ENCODE data around the gene QPCT. TPM values are rescaled to one million over a fixed set of nuclear protein-coding genes. Genes with fewer than 3 reads are reported as not detected.

QPCT gene
- total RNA-seq, 2 experiments from 2014 or later, result 2.5 to 3.0 TPM

DNA sequence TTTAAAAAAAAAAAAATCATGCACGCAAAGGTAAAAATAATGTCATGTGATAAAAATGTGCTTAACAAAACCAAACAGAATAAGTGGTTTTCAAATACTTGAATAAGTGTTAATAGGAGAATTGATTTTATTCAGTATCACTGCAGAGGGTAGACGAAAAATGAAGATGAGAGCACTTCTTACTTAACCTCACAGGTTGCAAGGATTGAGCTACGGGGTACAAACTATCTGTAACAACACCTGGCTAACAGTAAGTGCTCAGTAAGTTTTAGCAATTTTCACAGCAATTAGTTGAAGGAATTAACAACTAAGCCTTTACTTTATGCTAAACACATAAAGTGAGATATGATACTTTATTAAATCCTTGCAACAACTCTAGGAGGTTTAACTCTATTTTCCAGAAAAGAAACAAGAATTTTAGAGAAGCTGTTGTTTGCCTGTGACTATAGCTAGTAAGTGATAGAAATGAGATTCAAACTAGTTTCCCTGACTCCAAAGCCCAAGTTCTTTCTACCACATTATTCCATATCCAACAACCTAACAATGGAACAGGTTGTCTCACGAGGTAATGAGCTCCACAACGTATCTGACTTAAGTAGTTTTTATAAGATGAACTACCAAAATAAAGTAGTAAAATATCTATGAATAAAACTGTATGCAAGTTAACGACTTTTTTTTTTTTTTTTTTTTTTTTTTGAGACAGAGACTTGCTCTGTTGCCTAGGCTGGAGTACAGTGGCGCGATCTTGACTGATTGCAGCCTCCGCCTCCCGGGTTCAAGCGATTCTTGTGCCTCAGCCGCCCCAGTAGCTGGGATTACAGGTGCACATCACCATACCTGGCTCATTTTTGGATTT, 24.4 kb upstream of the QPCT start:
- Mint-ChIP-seq H3K27me3 (no peaks in the 10 kb centered on the region), H3K27ac (no peak overlapping the region), H3K4me3 (no peak overlapping the region), H3K9me3 (no peaks in the 10 kb centered on the region), H3K36me3 (peaks cover 39% of the 10 kb centered on the region), H3K4me1 (peaks cover 58% of the 10 kb centered on the region)
- no peak for DNase-seq

DNA sequence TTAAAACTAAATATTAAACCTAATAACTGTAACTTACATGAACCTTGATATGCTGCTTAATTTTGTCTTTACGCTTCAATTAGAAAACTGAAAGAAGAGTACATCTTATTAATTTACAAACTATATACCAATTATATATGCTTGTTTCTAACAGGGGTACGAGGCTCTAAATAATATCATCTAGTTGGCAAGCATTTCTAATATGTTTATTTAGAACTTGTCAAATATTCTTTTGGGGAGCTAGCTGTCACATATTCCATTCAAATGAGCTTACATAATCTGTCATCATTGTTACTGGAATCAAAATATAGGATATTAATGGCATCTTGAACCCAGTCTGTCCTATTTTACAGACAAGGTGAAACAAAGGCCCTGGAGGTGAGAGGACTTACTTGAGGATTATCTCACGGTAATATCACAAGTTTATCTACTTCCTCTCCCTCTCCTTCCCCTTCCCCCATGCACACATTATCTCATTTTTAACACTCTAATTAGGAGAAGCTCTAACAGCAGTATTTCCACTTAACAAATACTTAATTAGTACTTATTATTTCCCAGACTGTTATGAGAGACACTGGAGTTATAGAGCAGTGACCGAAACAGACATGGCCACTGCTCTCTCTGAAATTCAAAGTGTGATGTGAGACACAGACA, 23.3 kb upstream of the QPCT start:
- no peak for DNase-seq
- peaks cover 58% of the 10 kb centered on the region for H3K4me1 Mint-ChIP-seq
- H3K9me3 Mint-ChIP-seq, result no peaks in the 10 kb centered on the region
- peaks cover 34% of the 10 kb centered on the region for H3K36me3 Mint-ChIP-seq
- no peak overlapping the region for H3K27ac Mint-ChIP-seq
- H3K4me3 Mint-ChIP-seq, result peak overlapping the region; percentile 1
- peaks cover 7% of the 10 kb centered on the region for H3K27me3 Mint-ChIP-seq

DNA sequence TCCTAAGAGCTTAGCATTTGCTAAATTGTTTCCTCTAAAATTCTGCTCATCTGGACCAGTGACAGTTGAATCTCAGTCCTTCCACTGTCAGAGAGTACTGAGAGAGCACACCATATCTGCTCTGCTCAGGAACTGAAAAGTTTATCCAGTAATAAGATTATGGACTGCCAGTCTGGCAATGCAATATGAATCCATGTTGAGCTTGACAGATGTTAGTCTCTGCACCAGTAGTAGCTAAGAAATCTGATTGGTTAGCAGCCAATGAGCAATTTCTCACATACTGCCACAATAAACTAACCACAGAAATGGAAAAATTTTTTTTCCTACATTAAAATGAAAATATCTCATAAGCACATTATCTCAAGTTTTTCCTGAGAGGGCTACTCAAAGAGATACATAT, 22.1 kb upstream of the QPCT start:
- peaks cover 27% of the 10 kb centered on the region for H3K36me3 Mint-ChIP-seq
- H3K9me3 Mint-ChIP-seq, result no peaks in the 10 kb centered on the region
- peaks cover 17% of the 10 kb centered on the region for H3K27me3 Mint-ChIP-seq
- H3K4me1 Mint-ChIP-seq, result peaks cover 52% of the 10 kb centered on the region
- no peak for DNase-seq
- H3K4me3 Mint-ChIP-seq, result peak overlapping the region; percentile 86
- H3K27ac Mint-ChIP-seq, result peak overlapping the region; percentile 54

DNA sequence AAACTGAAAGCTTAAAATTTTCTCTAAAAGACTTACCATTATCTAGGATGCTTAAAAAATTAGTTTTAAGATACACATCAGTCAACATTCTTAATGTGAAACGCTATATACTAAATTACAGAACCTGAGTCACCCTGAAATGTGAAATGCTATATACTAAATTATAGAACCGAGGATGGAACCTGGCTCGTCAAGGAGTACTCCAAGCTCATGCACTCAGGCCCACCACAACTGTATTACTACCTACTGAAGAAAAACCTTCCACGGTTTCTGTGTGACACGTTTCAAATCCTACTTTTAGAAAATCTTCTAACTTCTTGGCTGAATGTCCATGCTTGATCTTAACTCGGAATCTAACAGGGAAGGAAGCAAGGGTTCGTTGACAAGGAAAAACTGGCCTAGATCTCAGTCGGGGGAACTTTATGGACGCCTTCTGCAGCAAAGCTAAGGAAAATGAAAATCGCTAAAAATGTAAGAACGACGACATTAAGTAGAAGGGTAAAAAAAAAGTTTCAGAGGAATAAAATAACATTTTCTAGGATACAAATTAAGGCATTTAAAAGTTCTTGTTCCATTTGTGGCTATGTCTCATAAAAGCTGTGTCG, 21.2 kb upstream of the QPCT start:
- peak overlapping the region; percentile 96 for H3K27ac Mint-ChIP-seq
- H3K9me3 Mint-ChIP-seq, result no peaks in the 10 kb centered on the region
- H3K4me3 Mint-ChIP-seq, result peak overlapping the region; percentile 86
- H3K4me1 Mint-ChIP-seq, result peaks cover 43% of the 10 kb centered on the region
- H3K27me3 Mint-ChIP-seq, result peaks cover 17% of the 10 kb centered on the region
- H3K36me3 Mint-ChIP-seq, result peaks cover 19% of the 10 kb centered on the region
- no peak for DNase-seq

DNA sequence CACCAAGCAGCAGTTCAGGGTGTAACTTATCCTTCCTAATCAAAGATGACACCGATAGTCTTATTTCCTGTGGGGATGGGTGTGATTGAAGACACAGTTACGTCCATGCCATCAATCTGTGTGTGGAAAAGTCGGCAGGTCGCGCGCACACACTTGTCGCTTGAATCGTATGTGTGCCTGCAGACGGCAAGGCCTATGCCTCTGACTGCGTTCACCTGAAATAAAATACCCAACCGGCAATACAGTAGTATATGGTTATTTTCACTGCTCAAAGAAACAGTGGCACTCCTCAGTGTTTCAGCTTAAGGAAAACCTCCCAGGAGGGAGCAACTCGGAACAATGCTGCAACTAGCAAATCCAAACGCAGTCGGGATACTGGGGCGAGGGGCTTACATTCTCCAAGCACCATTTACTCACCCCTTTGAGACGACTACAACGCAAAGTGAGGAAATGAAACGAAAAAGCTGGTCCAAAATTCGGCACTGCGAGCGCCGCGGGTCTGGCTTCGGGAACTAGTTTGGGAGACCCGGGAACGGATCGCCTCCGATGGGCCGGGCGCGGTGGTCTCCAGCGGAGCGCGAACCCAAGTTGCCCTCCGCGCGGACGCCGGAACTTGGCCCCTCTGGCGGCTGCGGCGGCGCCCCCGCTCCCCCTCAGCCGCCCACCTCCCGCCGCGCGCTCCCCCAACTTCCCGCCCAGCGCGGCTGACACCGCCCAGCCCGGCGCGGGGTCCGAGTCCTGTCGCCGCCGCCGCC, 20.5 kb upstream of the QPCT start:
- no peaks in the 10 kb centered on the region for H3K9me3 Mint-ChIP-seq
- H3K27me3 Mint-ChIP-seq, result peaks cover 17% of the 10 kb centered on the region
- H3K4me3 Mint-ChIP-seq, result peak overlapping the region; percentile 86
- peak overlapping the region; percentile 96 for H3K27ac Mint-ChIP-seq
- H3K36me3 Mint-ChIP-seq, result peaks cover 16% of the 10 kb centered on the region
- peak; percentile 57 for DNase-seq
- H3K4me1 Mint-ChIP-seq, result peaks cover 36% of the 10 kb centered on the region

DNA sequence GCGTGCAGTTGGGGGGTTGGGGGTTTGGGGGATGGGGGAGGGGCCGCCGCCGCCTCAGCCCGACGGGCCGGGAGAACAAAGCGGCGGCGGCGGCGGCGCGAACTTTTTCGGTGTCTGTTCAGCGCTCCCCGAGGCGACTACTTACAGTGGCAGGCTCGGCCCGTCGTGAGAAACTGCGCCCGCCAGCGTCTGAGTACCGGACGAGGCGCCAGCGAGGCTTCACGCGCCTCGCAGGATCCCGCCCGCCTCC, 20.0 kb upstream of the QPCT start:
- Mint-ChIP-seq H3K27me3 (peaks cover 17% of the 10 kb centered on the region), H3K27ac (no peak overlapping the region), H3K9me3 (no peaks in the 10 kb centered on the region), H3K4me3 (peak overlapping the region; percentile 86), H3K4me1 (peaks cover 33% of the 10 kb centered on the region), H3K36me3 (peaks cover 16% of the 10 kb centered on the region)
- DNase-seq, result peak; percentile 74

DNA sequence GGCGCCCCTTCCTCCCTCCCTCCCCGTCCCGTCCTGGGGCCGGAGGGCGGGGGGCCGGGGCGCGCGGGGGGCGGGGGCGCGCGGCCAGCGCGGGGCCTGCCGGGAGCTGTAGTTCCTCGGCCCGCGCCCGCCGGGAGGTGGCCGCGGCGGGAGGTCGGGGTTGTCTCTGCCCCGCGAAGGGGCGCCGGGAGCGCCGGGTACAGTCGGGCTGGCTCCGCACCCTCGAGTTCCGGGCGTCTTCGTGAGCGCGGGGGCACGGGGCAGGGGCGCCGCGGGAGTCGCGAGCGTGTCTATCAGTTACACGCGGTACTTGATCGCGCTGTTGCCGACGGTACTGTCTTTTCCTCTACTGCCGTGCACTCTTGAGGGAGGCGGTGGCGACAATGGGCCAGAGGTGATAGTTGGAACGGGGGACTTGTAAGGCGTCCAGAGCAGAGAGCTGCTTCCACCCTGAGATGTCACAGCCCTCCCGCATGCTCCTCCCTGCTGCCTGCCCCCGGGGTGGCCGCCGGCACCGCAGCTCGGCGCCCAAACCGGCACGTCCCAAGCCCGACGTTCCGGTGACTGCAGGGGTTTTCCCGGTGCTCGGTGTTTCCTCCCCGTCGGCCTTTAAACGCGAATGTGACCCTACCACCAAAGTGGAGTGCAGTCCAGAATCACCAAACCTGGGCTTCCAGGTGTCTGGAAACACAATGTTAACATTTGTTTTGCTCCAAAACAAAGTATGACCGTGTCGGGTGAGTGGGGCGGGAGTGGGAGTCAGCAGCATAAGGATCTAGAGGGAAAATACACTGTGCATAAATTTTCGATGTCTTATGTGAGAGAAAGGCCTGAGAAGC, 19.4 kb upstream of the QPCT start, which contains the start of gene PRKD3:
Gene PRKD3, minus strand, starts transcription at position 48 of the 839 bp plus-strand sequence. CDS start 8,309 bp downstream, outside the sequence.
- Mint-ChIP-seq H3K27ac (peak within 1 kb of the TSS; percentile 96), H3K27me3 (peaks cover 17% of the 10 kb centered on the region)

DNA sequence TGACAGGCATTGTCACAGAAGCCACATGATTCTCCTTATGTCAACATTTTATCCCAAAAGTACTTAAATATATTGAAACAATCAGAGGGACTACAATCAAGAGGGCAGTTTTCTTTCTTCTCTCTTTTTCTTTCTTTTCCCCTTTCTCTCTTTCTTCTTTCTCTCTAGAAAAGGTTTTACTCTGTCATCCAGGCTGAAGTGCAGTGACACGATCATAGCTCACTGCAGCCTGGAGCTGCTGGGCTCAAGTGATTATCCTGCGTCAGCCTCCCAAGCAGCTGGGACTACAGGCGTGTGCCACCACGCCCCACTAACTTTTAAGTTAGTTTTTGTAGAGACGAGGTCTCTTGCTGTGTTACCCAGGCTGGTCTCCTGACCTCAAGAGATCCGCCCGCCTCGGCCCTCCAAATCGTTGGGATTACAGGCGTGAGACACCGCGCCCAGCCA, 18.8 kb upstream of the QPCT start:
- DNase-seq, result no peak
- Mint-ChIP-seq H3K4me3 (peak overlapping the region; percentile 80), H3K27ac (peak overlapping the region; percentile 51), H3K9me3 (no peaks in the 10 kb centered on the region), H3K4me1 (peaks cover 31% of the 10 kb centered on the region), H3K36me3 (peaks cover 16% of the 10 kb centered on the region), H3K27me3 (peaks cover 17% of the 10 kb centered on the region)

More for the DNA sequence above, 19.4 kb upstream of the QPCT start, which contains the start of gene PRKD3:
- DNase-seq, result peak; percentile 50
- H3K4me3 Mint-ChIP-seq, result peak within 1 kb of the TSS; percentile 86
- peaks cover 16% of the 10 kb centered on the region for H3K36me3 Mint-ChIP-seq
- H3K9me3 Mint-ChIP-seq, result no peaks in the 10 kb centered on the region
- H3K4me1 Mint-ChIP-seq, result peaks cover 32% of the 10 kb centered on the region

DNA sequence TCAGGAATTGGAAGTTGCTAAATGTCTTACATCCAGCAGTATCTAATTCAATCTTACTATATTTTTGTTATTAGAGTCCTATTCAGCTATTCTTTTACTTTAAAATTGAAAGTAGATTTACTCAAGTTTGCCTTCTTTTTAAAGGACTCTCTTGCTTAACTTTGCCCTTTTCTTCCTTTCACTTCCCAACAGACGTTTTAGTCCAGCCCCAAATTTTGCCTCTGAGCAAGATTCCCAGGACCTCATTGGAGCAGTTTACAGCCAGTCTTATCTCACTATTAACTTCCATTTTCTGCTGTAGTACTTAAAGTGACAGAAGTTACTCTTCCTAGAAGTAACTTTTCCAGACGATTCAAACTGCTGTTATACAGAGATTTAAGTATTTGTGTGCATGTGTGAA, 18.1 kb upstream of the QPCT start:
- H3K27ac Mint-ChIP-seq, result no peak overlapping the region

DNA sequence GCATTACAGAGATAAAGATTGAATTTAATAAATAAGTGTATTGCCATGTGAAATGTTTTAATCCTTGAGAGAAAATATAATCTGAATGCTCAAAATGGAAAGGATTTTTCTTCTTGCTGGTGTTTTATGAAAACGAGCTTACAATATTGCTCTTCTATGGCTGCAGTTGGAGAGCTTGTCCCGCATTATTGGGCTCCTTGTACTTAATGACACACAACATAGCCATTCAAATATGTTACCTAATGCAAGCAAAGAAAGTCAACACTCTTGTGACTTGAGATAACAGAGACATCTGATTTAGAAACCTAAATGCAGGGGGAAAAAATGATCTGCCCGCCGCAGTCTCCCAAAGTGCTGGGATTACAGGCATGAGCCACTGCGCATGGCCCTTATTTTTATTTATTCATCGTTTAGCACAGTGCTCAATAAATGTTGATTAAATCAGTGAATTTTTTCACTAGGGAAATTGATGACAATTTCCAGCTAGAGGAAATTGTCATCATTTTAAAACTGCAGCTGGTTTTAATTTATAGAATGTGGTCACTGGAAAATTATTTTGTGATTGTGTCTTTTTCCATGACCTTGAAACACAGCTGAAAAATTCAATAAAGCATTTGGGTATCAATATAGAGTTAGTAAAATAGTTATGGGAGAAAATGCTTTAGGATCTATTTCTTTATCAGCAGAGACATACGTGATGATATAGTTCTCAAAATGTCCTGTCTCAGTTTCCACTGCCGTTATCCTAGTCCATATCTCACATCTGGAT, 17.4 kb upstream of the QPCT start:
- no peak for DNase-seq
- Mint-ChIP-seq H3K36me3 (peaks cover 9% of the 10 kb centered on the region), H3K4me3 (no peak overlapping the region), H3K9me3 (no peaks in the 10 kb centered on the region), H3K27ac (no peak overlapping the region), H3K4me1 (peaks cover 18% of the 10 kb centered on the region), H3K27me3 (peaks cover 22% of the 10 kb centered on the region)

More for the DNA sequence above, 18.1 kb upstream of the QPCT start:
- Mint-ChIP-seq H3K4me1 (peaks cover 26% of the 10 kb centered on the region), H3K27me3 (peaks cover 20% of the 10 kb centered on the region), H3K36me3 (peaks cover 14% of the 10 kb centered on the region), H3K4me3 (peak overlapping the region; percentile 52), H3K9me3 (no peaks in the 10 kb centered on the region)
- no peak for DNase-seq

DNA sequence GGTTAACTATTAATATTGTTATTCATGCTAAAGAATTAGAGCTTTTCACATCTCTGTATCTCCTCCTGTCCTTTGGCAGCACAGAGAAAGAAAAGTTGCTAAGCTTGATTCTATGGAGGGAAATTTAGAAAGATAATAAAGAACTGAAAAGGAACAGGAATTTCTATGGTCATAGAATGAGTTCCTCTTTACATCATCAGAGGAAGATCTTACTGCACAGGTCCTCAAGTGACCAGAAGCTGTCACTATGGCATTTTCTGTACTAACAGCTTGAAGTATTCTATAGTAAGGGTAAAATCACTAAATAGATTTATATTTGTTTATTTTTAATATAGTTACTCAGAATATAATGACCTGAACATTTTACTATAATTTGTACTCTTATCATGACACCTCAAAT, 13.7 kb upstream of the QPCT start:
- no peaks in the 10 kb centered on the region for H3K9me3 Mint-ChIP-seq
- peaks cover 32% of the 10 kb centered on the region for H3K27me3 Mint-ChIP-seq
- peaks cover 6% of the 10 kb centered on the region for H3K4me1 Mint-ChIP-seq
- H3K36me3 Mint-ChIP-seq, result no peaks in the 10 kb centered on the region
- H3K27ac Mint-ChIP-seq, result no peak overlapping the region
- H3K4me3 Mint-ChIP-seq, result no peak overlapping the region
- no peak for DNase-seq

DNA sequence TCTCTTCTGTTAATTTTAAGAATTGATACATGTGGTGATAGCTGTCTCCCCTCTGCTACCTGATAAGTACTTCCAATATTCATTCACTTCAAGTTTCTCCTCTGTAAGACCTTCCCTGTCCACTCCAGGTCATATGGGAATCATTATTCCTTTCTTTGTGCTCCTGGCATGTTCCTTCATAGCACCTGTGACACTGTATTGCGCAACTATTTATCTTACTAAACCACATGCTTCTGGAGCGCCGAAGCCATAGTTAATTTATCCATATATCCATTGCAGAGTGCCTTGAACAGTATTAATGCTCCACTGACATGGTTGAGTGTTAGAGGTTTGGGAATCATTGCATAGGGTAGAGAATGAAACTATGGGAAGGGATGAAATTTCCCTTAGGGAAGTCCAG, 11.9 kb upstream of the QPCT start:
- Mint-ChIP-seq H3K4me3 (no peak overlapping the region), H3K27ac (no peak overlapping the region), H3K9me3 (no peaks in the 10 kb centered on the region), H3K27me3 (peaks cover 19% of the 10 kb centered on the region), H3K36me3 (no peaks in the 10 kb centered on the region), H3K4me1 (peaks cover 3% of the 10 kb centered on the region)
- no peak for DNase-seq

DNA sequence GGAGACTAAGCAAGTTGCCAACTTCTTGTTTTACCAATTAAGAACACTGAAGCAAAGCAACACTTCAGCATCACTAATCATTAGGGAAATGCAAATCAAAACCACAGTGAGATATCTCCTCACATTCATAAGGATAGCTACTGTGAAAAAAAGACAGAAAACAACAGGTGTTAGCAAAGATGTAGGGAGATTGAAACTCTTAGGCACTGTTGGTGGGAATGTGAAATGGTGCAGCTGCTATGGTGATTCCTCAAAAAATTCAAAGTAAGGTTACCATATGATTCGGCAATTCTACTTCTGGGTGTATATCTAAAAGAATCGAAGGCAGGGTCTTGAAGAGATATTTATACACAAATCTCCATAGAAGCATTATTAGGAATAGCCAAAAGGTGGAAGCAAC, 11.2 kb upstream of the QPCT start:
- DNase-seq, result no peak
- H3K27me3 Mint-ChIP-seq, result peaks cover 21% of the 10 kb centered on the region
- H3K36me3 Mint-ChIP-seq, result no peaks in the 10 kb centered on the region
- H3K4me3 Mint-ChIP-seq, result no peak overlapping the region
- no peak overlapping the region for H3K27ac Mint-ChIP-seq
- no peaks in the 10 kb centered on the region for H3K9me3 Mint-ChIP-seq
- peaks cover 3% of the 10 kb centered on the region for H3K4me1 Mint-ChIP-seq
